ENCODE measurements around the gene NUDT17. TPM values are rescaled to one million over a fixed set of nuclear protein-coding genes. Genes with fewer than 3 reads are reported as not detected.

Gene NUDT17
- total and polyA plus RNA-seq, 9 of the 15 experiments (the other 6 are each of a cell fraction or from before 2014, with no cell fraction given), result 2.1 to 10.0 (median 6.1) TPM

GRCh38 chr1:145845514-145846161 is at the start of gene NUDT17 (continued):
- TF ChIP-seq POLR2B (IDR thresholded peaks at IDR 0.05; ENCODE audit: low read depth, partially characterized antibody), result peak; percentile 37
- no peak for TF ChIP-seq PTTG1 (tag; IDR thresholded peaks at IDR 0.05; ENCODE audit: low read depth)
- no peak for TF ChIP-seq ZNF407 (IDR thresholded peaks at IDR 0.05; ENCODE audit: low read depth)
- TF ChIP-seq SIN3B (IDR thresholded peaks at IDR 0.05; ENCODE audit: low read depth), result no peak
- TF ChIP-seq PHTF2 (CRISPR knock-in tag; IDR thresholded peaks at IDR 0.05), result no peak
- no peak for TF ChIP-seq SMARCE1 (IDR thresholded peaks at IDR 0.05)
- TF ChIP-seq ATF2 (CRISPR knock-in tag; IDR thresholded peaks at IDR 0.05), result no peak
- TF ChIP-seq MAFG (tag; conservative IDR thresholded peaks at IDR 0.05), result no peak
- no peak for TF ChIP-seq SMAD2 (IDR thresholded peaks at IDR 0.05; ENCODE audit: low read depth, low read length)
- no peak for TF ChIP-seq E2F8 (IDR thresholded peaks at IDR 0.05; ENCODE audit: low read depth, partially characterized antibody)
- TF ChIP-seq USF2 (CRISPR knock-in tag; IDR thresholded peaks at IDR 0.05), result no peak
- peak; percentile 78 for TF ChIP-seq GABPB1 (CRISPR knock-in tag; IDR thresholded peaks at IDR 0.05)
- TF ChIP-seq STAT5B (CRISPR knock-in tag; IDR thresholded peaks at IDR 0.05), result no peak
- 0 out of 2 replicates have a peak, but pooled peaks have one; percentile 24 for TF ChIP-seq ZNF24 (IDR thresholded peaks at IDR 0.05)
